ENCODE measurements around the gene CD82. TPM values are rescaled to one million over a fixed set of nuclear protein-coding genes. Genes with fewer than 3 reads are reported as not detected.

Gene CD82
- total and polyA plus RNA-seq, 2 donors (not counting 1 experiment from before 2014, with no cell fraction given): 192 to 438 TPM

GRCh38 chr11:44567876-44568256 is 2.4 kb downstream of the CD82 start:
- H3K4me3 Mint-ChIP-seq: peak overlapping the region; percentile 92
- no peak for ATAC-seq (ENCODE audit: low read depth)
- Histone ChIP-seq H3K27ac (ENCODE audit: low read length in 2 of 2) (peak overlapping the region; percentile 1 to 80), H3K4me3 (ENCODE audit: control extremely low read depth in 1 of 5, extremely low read depth in 1 of 5, insufficient read depth in 1 of 5, low read depth in 2 of 5, low read length in 4 of 5) (peak overlapping the region; percentile 39 to 99 (median 81)), H3K4me2 (replicated peaks; ENCODE audit: low read depth, low read length, poor library complexity, severe bottlenecking) (peak overlapping the region; percentile 88), H3K27me3 (replicated peaks in 1 of 4; ENCODE audit: control extremely low read depth in 1 of 4, control insufficient read depth in 3 of 4, insufficient read depth in 4 of 4, low read length in 3 of 4) (no peaks in the 10 kb centered on the region), H3K9me3 (ENCODE audit: control extremely low read depth in 1 of 3, control insufficient read depth in 2 of 3, insufficient read depth in 1 of 3, low read length in 2 of 3) (no peaks in the 10 kb centered on the region), H3K79me2 (ENCODE audit: control insufficient read depth, insufficient read depth, low read length) (peaks cover 75% of the 10 kb centered on the region), H3K9ac (ENCODE audit: low read length) (peak overlapping the region; percentile 94), H4K20me1 (ENCODE audit: control insufficient read depth, insufficient read depth, low read length, poor library complexity, severe bottlenecking) (peaks cover 67% of the 10 kb centered on the region), H3K4me1 (ENCODE audit: control insufficient read depth in 2 of 2, insufficient read depth in 2 of 2, low read length in 2 of 2) (peaks cover 65 to 84% of the 10 kb centered on the region in 2 donors), H2AFZ (ENCODE audit: insufficient read depth, low read depth, low read length, poor library complexity, severe bottlenecking) (no peak overlapping the region), H3K36me3 (replicated peaks in 1 of 2; ENCODE audit: control extremely low read depth in 1 of 2, control insufficient read depth in 1 of 2, extremely low read depth in 1 of 2, insufficient read depth in 2 of 2, low read length in 1 of 2) (peaks cover 0 to 35% of the 10 kb centered on the region in 2 experiments)
- H3K27ac Mint-ChIP-seq: peak overlapping the region; percentile 88
- no peaks in the 10 kb centered on the region for H3K9me3 Mint-ChIP-seq (ENCODE audit: insufficient read depth)
- DNase-seq: no peak
- no peaks in the 10 kb centered on the region for H3K27me3 Mint-ChIP-seq
- TF ChIP-seq CTCF (IDR thresholded peaks at IDR 0.05): no peak
- no peak for TF ChIP-seq EZH2 (IDR thresholded peaks at IDR 0.05; ENCODE audit: borderline replicate concordance, insufficient read depth, low read depth, low read length, poor library complexity, severe bottlenecking)
- ChIA-PET CTCF (interaction anchor here (8.6 to 19.5 kb wide), 2 partner anchors 11 to 51 kb away, joined by 73 to 816 read pairs; no protein-coding TSS in a partner anchor), POLR2A (interaction anchor here (3.9 kb wide), 1 partner anchor 36 kb away, joined by 25 read pairs; no protein-coding TSS in a partner anchor)
- intact Hi-C loops (cut with micrococcal nuclease): loop anchor here (5.0 to 10.0 kb wide), 5 partner anchors 216 to 1347 kb away; partner anchors contain the start of genes PEX16 and PRDM11
- H3K4me1 Mint-ChIP-seq: peaks cover 79% of the 10 kb centered on the region
- 89% methylated on average over 4 of the region's 4 CpGs for WGBS (ENCODE audit: insufficient coverage)

GRCh38 chr11:44568331-44568657 is 2.8 kb downstream of the CD82 start:
- H3K79me2 ChIP-seq (ENCODE audit: control insufficient read depth, insufficient read depth, low read length): peaks cover 79% of the 10 kb centered on the region
- peak overlapping the region; percentile 88 for H3K4me2 ChIP-seq (replicated peaks; ENCODE audit: low read depth, low read length, poor library complexity, severe bottlenecking)
- peaks cover 83% of the 10 kb centered on the region for H3K4me1 Mint-ChIP-seq
- H3K4me3 Mint-ChIP-seq: peak overlapping the region; percentile 92
- peaks cover 70% of the 10 kb centered on the region for H4K20me1 ChIP-seq (ENCODE audit: control insufficient read depth, insufficient read depth, low read length, poor library complexity, severe bottlenecking)
- H3K9ac ChIP-seq (ENCODE audit: low read length): peak overlapping the region; percentile 94
- H3K4me3 ChIP-seq (ENCODE audit: control extremely low read depth in 1 of 5, extremely low read depth in 1 of 5, insufficient read depth in 1 of 5, low read depth in 2 of 5, low read length in 4 of 5): peak overlapping the region in 4 of 5 experiments; percentile 67 to 99 (median 88)
- ATAC-seq (ENCODE audit: low read depth): no peak
- ChIA-PET POLR2A (interaction anchor here (0.7 to 3.9 kb wide), 8 partner anchors 10 to 49 kb away, joined by 3 to 30 read pairs (median 10); no protein-coding TSS in a partner anchor), CTCF (interaction anchor here (1.3 to 8.6 kb wide), 12 partner anchors 8 to 54 kb away, joined by 4 to 73 read pairs (median 10); no protein-coding TSS in a partner anchor)
- no peaks in the 10 kb centered on the region for H3K9me3 ChIP-seq (ENCODE audit: control extremely low read depth in 1 of 3, control insufficient read depth in 2 of 3, insufficient read depth in 1 of 3, low read length in 2 of 3)
- H3K27ac ChIP-seq (ENCODE audit: low read length in 2 of 2): peak overlapping the region in 1 of 2 donors; percentile 80
- H3K27me3 ChIP-seq (replicated peaks in 1 of 4; ENCODE audit: control extremely low read depth in 1 of 4, control insufficient read depth in 3 of 4, insufficient read depth in 4 of 4, low read length in 3 of 4): no peaks in the 10 kb centered on the region
- H3K27ac Mint-ChIP-seq: peak overlapping the region; percentile 88
- H3K27me3 Mint-ChIP-seq: no peaks in the 10 kb centered on the region
- no peaks in the 10 kb centered on the region for H3K9me3 Mint-ChIP-seq (ENCODE audit: insufficient read depth)
- peaks cover 0 to 40% of the 10 kb centered on the region in 2 experiments for H3K36me3 ChIP-seq (replicated peaks in 1 of 2; ENCODE audit: control extremely low read depth in 1 of 2, control insufficient read depth in 1 of 2, extremely low read depth in 1 of 2, insufficient read depth in 2 of 2, low read length in 1 of 2)
- TF ChIP-seq EZH2 (IDR thresholded peaks at IDR 0.05; ENCODE audit: borderline replicate concordance, insufficient read depth, low read depth, low read length, poor library complexity, severe bottlenecking) (no peak), CTCF (IDR thresholded peaks at IDR 0.05) (no peak)
- H3K4me1 ChIP-seq (ENCODE audit: control insufficient read depth in 2 of 2, insufficient read depth in 2 of 2, low read length in 2 of 2): peaks cover 69 to 88% of the 10 kb centered on the region in 2 donors
- intact Hi-C loops (cut with micrococcal nuclease): loop anchor here (5.0 to 10.0 kb wide), 5 partner anchors 216 to 1347 kb away; partner anchors contain the start of genes PEX16 and PRDM11
- WGBS (ENCODE audit: insufficient coverage): no CpG with 5 or more reads among the region's 4 CpGs
- no peak for DNase-seq
- no peak overlapping the region for H2AFZ ChIP-seq (ENCODE audit: insufficient read depth, low read depth, low read length, poor library complexity, severe bottlenecking)
